HEK293T (cell line): Measurements from ENCODE around the gene HHIPL1.

Experiments used
- CTCF ChIA-PET: fragments of 350-600 bp; formaldehyde crosslinking; extraction: SDS; loops from one replicate; lab custom pipeline; 2021; ENCODE audit warnings: antibody characterized with exemption, inconsistent platforms; lab: Yijun Ruan, JAX
- POLR2A ChIA-PET: fragments of 350-600 bp; formaldehyde crosslinking; extraction: SDS; loops from one replicate; lab custom pipeline; 2020; ENCODE audit warnings: antibody characterized with exemption, inconsistent platforms; lab: Yijun Ruan, JAX
- DNase-seq: peaks from one replicate; pipeline ENCODE4 v3.0.0; 2012; ENCODE audit warnings: mixed read lengths; ENCODE audit errors: extremely low spot score
- ARNT ChIP-seq: fragments of 450-650 bp; IDR thresholded peaks from 2 replicates; pipeline ENCODE4 v1.6.1; 2017; ENCODE audit warnings: mild to moderate bottlenecking
- BHLHE40 ChIP-seq: fragments of 450-650 bp; IDR thresholded peaks from 2 replicates; pipeline ENCODE4 v1.6.1; 2016; ENCODE audit warnings: mild to moderate bottlenecking, moderate library complexity, borderline replicate concordance
- CTBP1 ChIP-seq: fragments of 450-650 bp; IDR thresholded peaks from 2 replicates; pipeline ENCODE4 v1.6.1; 2016; ENCODE audit warnings: borderline replicate concordance
- ELF4 ChIP-seq: fragments of 450-650 bp; IDR thresholded peaks from 2 replicates; pipeline ENCODE4 v1.6.1; 2017; ENCODE audit warnings: antibody characterized with exemption
- FOXA1 ChIP-seq: fragments of 450-650 bp; IDR thresholded peaks from 2 replicates; pipeline ENCODE4 v1.6.1; 2016; ENCODE audit warnings: mild to moderate bottlenecking
- FOXK2 ChIP-seq: fragments of 450-650 bp; IDR thresholded peaks from 2 replicates; pipeline ENCODE4 v1.6.1; 2016; ENCODE audit warnings: mild to moderate bottlenecking
- FOXM1 ChIP-seq: fragments of 450-650 bp; IDR thresholded peaks from 2 replicates; pipeline ENCODE4 v1.6.1; 2017; ENCODE audit warnings: mild to moderate bottlenecking, borderline replicate concordance
- HDGF ChIP-seq: fragments of 450-650 bp; IDR thresholded peaks from 2 replicates; pipeline ENCODE4 v1.6.1; 2017; ENCODE audit warnings: antibody characterized with exemption, borderline replicate concordance
- L3MBTL2 ChIP-seq: fragments of 450-650 bp; conservative IDR thresholded peaks from 2 replicates; pipeline ENCODE4 v1.6.1; 2016; ENCODE audit warnings: mild to moderate bottlenecking
- LEF1 ChIP-seq: fragments of 450-650 bp; IDR thresholded peaks from 2 replicates; pipeline ENCODE4 v1.6.1; 2017; ENCODE audit warnings: mild to moderate bottlenecking, borderline replicate concordance
- NFRKB ChIP-seq: fragments of 450-650 bp; IDR thresholded peaks from 2 replicates; pipeline ENCODE4 v1.6.1; 2016; ENCODE audit warnings: mild to moderate bottlenecking, moderate library complexity
- PKNOX1 ChIP-seq: fragments of 450-650 bp; IDR thresholded peaks from 2 replicates; pipeline ENCODE4 v1.6.1; 2016
- SP1 ChIP-seq: fragments of 450-650 bp; IDR thresholded peaks from 2 replicates; pipeline ENCODE4 v1.6.1; 2017
- SUZ12 ChIP-seq: fragments of 450-650 bp; IDR thresholded peaks from 2 replicates; pipeline ENCODE4 v1.6.1; 2016; ENCODE audit warnings: mild to moderate bottlenecking
- TARDBP ChIP-seq: fragments of 450-650 bp; IDR thresholded peaks from 2 replicates; pipeline ENCODE4 v1.6.1; 2016
- ZNF384 ChIP-seq: fragments of 450-650 bp; IDR thresholded peaks from 2 replicates; pipeline ENCODE4 v1.6.1; 2016

HHIPL1 gene

GRCh38 chr14:99619835-99620834 lies 24.8 kb upstream of the HHIPL1 start:
- DNase-seq: no peak
- TF ChIP-seq FOXA1 (no peak), SUZ12 (no peak), LEF1 (no peak), FOXK2 (no peak), ARNT (no peak), FOXM1 (no peak), ELF4 (no peak), NFRKB (no peak)
- ChIA-PET CTCF (no interaction called here), POLR2A (no interaction called here)

- ChIA-PET CTCF (interaction anchor here (1.2 kb wide), 1 partner anchor 17 kb away, joined by 3 read pairs; no protein-coding TSS in a partner anchor), POLR2A (no interaction called here)
- no peak for DNase-seq
- TF ChIP-seq ARNT (no peak), BHLHE40 (no peak), SUZ12 (no peak), L3MBTL2 (no peak), SP1 (no peak), ELF4 (no peak), FOXM1 (no peak), CTBP1 (no peak), HDGF (no peak), PKNOX1 (no peak), FOXA1 (no peak), NFRKB (no peak), LEF1 (no peak), TARDBP (no peak), ZNF384 (no peak)
Measured at GRCh38 chr14:99621948-99622347, 23.0 kb upstream of the HHIPL1 start.

GRCh38 chr14:99624024-99624423 lies 20.9 kb upstream of the HHIPL1 start:
- DNase-seq: no peak
- POLR2A ChIA-PET: no interaction called here
- TF ChIP-seq SUZ12 (no peak), PKNOX1 (no peak), FOXA1 (no peak), FOXK2 (no peak), BHLHE40 (no peak), CTBP1 (no peak), SP1 (no peak), ZNF384 (no peak), FOXM1 (no peak), HDGF (no peak)
- CTCF ChIA-PET: no interaction called here

- no peak for DNase-seq
- CTCF ChIA-PET: no interaction called here
- POLR2A ChIA-PET: no interaction called here
- TF ChIP-seq PKNOX1 (no peak), BHLHE40 (no peak)
Measured at GRCh38 chr14:99624971-99625370, 20.0 kb upstream of the HHIPL1 start.

GRCh38 chr14:99625476-99625875 lies 19.5 kb upstream of the HHIPL1 start:
- ChIA-PET POLR2A (no interaction called here), CTCF (interaction anchor here (0.6 kb wide), 1 partner anchor 134 kb away, joined by 3 read pairs; no protein-coding TSS in a partner anchor)
- no peak for TF ChIP-seq FOXM1
- TF ChIP-seq LEF1: no peak
- TF ChIP-seq SP1: no peak
- no peak for TF ChIP-seq BHLHE40
- no peak for TF ChIP-seq PKNOX1
- no peak for TF ChIP-seq HDGF
- no peak for TF ChIP-seq FOXA1
- no peak for TF ChIP-seq ARNT
- no peak for TF ChIP-seq NFRKB
- no peak for TF ChIP-seq ELF4
- no peak for TF ChIP-seq FOXK2
- no peak for TF ChIP-seq TARDBP
- TF ChIP-seq CTBP1: no peak
- no peak for TF ChIP-seq ZNF384
- TF ChIP-seq L3MBTL2: no peak
- no peak for TF ChIP-seq SUZ12
- no peak for DNase-seq
